HG03565 (cell line): ENCODE data around the gene ORAI2.
"Not testable (repeated sequence)": the region's sequence is repeated elsewhere in the genome, so short reads cannot be mapped to it uniquely, and the experiment has no call there.

Experiments used
- ATAC-seq: cut with Tn5 transposase; IDR thresholded peaks from one replicate; pipeline ENCODE4 v1.9.1; 2021; ENCODE audit warnings: mild to moderate bottlenecking, moderate library complexity; ENCODE audit not compliant: unreplicated experiment

Gene ORAI2

DNA sequence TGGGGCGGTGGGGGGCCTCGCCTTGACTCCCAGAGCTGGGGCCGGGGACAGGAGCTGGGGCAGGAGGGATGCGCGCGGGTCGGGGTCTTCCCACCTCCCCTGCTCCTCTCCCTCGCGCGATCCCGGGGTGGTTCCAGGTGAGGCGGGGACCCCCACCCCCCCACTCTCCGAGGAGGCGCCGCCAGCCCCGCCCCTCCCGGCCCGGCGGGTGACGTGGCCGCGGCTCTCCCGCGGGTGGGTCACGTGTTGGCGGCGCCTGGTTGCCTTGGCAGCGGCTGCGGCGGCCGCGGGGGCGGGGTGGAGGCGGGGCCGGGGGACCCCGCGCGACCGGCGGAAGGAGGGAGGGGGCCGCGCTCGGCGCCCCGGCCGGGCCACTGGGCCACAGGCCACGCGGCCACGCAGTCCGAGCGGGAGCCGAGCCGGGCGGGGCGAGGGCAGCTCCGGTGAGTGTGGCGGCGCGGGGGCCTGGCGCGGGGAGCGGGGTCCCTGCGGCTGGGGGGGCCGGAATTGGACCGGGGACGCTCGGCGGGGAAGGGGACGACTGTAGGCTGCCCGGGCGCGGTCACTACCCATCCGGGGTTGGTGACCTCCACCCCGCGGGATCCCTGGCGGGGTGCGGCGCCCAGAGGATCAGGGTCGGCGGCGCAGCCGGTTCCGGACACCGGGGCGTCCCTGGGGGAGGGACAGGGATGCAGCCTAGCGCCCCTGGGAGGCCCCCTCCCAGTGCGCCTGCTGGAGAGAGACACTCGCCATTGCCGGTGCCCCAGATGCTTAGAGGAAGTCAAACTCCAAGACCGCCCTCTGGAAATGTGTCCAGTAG is at the start of gene ORAI2:
Gene ORAI2 (plus strand): TSS at position 357 of the 820 bp plus-strand sequence. CDS start 5,382 bp downstream, outside the sequence.
- ATAC-seq = peak; percentile 47

GRCh38 chr7:102387064-102387463 is 46.3 kb upstream of the ORAI2 start:
- ATAC-seq = no peak

DNA sequence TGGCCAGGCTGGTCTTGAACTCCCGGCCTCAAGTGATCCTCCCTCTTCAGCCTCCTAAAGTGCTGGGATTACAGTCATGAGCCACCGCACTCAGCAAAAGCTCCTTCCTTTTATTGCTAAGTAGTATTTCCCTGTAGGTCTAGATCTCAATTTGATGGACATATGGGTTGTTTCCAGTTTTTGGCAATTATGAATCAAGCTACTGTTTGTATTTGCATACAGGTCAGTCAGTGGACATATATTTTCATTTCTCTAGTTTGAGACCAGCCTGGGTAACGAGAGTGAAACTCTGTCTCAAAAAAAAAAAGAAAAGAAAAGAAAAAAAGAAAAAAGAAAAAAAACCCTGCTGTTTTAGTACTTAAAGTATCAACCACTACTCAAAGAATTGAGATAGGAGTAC is 43.6 kb upstream of the ORAI2 start:
- no peak for ATAC-seq

- no peak for ATAC-seq
Observed at GRCh38 chr7:102390697-102391484, 42.5 kb upstream of the ORAI2 start.

DNA sequence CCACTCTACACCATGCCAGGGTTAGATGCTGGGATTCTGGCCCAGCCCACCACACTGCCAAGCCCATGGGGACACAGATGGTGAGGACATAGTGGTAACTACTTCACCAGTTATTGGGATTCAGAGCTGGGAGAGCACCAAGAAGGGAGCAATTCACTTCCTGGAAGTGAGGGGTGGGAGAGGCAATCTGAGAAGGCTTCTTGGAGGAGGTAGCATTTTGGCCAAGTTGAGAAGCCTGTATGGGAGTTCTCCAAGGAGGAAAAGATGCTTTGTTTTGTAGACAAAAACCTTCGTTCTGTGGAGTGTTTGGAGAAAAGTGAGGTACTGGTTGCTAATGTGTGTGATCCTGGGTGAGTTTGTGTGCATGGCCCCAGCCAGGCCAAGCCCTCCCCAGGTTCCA is 41.0 kb upstream of the ORAI2 start:
- ATAC-seq = no peak

GRCh38 chr7:102393467-102393866 is 39.9 kb upstream of the ORAI2 start:
- no peak for ATAC-seq

GRCh38 chr7:102395592-102395872 is 37.8 kb upstream of the ORAI2 start:
- no peak for ATAC-seq

DNA sequence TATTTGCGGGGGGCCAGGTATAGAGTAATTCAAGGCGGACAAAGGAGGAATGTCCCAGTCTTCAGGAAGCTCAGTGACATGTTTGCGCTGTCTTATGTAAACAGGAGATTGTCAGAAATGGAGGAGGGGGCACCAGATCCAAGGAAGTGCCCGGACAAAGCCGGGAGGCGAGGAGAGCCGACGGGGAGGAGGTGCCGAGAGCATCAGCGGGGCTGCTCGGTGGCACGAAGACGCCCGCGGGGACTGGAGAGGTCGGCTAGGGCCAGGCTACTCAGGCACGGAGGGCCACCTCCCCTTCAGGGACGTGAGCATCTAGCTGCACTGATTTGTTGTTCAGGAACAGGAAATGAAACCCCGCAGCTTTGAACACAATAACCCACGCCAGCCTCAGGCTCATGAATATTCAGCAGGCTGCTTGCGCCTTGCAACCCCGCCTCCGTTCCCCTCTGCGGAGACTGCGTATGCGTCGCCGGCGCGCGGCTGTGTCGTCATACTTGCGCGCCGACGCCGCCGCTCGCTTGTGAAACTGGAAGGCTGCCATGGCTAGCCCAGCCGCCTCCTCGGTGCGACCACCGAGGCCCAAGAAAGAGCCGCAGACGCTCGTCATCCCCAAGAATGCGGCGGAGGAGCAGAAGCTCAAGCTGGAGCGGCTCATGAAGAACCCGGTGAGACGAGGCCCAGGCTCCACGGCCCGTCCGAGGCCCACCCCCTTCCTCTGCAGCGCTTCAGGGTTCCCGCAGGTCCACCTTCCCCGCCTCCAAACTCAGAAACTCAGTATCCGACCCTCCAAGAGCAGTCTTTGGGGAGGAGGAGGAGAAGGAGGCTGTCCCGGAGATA is 37.3 kb upstream of the ORAI2 start, which contains the start of gene PRKRIP1:
Gene PRKRIP1 (plus strand): TSS at position 491 of the 837 bp plus-strand sequence. CDS start 49 bp downstream, at position 540.
- peak; percentile 98 for ATAC-seq

- no peak for ATAC-seq
Observed at GRCh38 chr7:102396710-102397019, 36.7 kb upstream of the ORAI2 start.

- no peak for ATAC-seq
Observed at GRCh38 chr7:102398543-102398942, 34.8 kb upstream of the ORAI2 start.

- ATAC-seq = no peak
Observed at GRCh38 chr7:102400360-102400759, 33.0 kb upstream of the ORAI2 start.

DNA sequence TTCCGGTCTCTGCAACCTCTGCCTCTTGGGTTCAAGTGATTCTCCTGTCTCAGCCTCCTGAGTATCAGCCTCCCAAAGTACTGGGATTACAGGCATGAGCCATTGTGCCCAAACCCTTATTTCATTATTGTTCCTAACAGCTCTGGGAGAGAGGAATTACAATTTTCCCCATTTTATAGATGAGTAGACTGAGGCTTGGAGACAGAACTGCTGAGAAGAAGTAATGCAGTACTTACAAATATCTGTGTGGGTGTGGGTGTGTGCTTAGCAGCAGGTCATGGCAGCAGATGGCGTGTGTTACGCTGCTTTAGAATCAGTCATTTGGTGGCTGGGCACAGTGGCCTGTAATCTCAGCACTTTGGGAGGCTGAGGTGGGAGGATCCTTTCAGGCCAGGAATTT is 29.8 kb upstream of the ORAI2 start:
- no peak for ATAC-seq

DNA sequence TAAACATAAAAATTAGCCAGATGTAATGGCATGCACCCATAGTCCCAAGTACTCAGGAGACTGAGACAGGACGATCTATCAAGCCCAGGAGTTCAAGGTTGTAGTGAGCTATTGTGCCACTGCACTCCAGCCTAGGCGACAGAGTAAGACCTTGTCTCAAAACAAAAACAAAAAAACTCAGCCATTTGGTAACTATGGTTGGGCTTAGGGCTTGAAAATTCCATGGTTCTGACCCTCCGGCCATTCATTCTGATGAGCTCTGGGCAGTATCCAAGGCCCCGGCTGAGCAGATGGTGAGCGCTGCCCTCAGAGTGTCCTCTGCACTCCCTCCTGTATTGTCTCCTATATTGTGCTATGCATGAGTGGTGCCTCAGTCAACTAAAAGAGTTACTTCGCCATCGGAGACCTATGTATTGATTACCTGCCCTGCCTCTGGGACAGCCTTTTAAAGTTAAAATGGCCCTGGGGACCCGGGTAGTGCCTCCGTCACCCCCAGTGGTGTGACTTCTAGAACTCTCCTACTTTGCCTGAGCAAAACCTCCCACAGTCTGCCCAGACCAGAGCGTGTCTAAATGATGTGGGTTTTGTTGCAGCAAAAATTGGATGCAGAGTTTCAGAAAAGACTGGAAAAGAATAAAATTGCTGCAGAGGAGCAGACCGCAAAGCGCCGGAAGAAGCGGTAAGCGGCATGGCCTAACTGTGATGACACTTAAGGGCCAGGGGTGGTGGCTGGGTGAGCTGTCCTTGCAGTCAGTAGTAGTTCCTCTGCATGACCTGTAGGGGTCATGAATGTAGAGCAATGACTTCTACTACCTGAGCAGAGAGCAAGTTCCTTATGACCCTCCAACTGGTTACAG is 29.1 kb upstream of the ORAI2 start:
- peak; percentile 77 for ATAC-seq

DNA sequence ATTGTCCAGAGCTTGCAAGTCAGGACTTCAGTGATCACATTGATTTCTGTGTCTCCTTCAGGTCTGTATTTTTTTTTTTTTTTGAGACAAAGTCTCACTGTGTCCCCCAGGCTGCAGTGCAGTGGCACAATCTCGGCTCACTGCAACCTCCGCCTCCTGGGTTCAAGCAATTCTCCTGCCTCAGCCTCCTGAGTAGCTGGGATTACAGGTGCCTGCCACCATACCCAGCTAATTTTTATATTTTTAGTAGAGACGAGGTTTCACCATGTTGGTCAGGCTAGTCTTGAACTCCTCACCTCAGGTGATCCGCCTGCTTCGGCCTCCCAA is 28.6 kb upstream of the ORAI2 start:
- not testable (repeated sequence) for ATAC-seq

GRCh38 chr7:102407910-102408309 is 25.5 kb upstream of the ORAI2 start:
- no peak for ATAC-seq

- ATAC-seq = not testable (repeated sequence)
Observed at GRCh38 chr7:102408530-102408929, 24.8 kb upstream of the ORAI2 start.

DNA sequence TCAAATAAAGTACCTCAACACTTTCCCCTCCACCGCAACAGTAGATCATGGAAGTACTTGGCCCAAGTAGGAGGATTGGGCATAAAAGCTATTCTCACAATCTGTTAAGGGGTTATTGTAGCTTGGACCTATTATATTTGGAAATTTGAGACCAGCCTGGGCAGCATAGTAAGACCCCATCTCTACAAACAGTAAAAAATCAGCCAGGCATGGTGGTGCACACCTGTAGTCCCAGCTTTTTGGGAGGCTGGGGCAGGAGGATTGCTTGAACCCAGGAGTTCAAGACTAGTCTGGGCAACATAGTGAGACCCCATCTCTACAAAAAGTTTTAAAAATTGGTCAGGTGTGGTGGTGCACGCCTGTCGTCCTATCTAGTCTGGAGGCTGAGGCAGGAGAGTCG is 24.0 kb upstream of the ORAI2 start:
- no peak for ATAC-seq

GRCh38 chr7:102410123-102410522 is 23.3 kb upstream of the ORAI2 start:
- ATAC-seq = no peak

- ATAC-seq = no peak
Observed at GRCh38 chr7:102410918-102411317, 22.5 kb upstream of the ORAI2 start.

DNA sequence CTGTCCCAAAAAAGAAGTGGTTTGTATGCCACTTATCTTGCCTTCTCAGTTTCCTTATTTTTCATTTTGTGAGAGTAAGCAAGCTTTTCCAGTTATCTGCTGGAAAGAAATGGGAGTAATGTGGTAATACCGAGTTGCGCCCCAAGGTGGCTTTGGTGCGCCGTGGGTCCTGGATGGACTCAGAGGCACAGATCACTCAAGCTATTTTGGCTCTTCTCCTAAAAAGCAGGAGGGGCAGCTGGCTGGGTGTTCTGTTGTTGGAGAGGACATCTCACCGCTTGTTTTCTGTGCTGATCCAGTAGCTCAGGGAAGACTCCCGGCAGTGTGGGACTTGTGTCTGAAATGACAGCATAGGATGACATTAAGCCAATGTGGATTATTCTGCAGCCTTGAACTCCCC is 20.8 kb upstream of the ORAI2 start:
- no peak for ATAC-seq

GRCh38 chr7:102413091-102413490 is 20.3 kb upstream of the ORAI2 start:
- ATAC-seq = no peak
